ENCODE measurements around the gene TCF12.

TCF12 gene

GRCh38 chr15:57134071-57134605 lies 215.7 kb downstream of the TCF12 start:
- TF ChIP-seq GABPA (IDR thresholded peaks at IDR 0.05; ENCODE audit: low read depth) (no peak), SPI1 (IDR thresholded peaks at IDR 0.05; ENCODE audit: borderline replicate concordance, low read depth) (no peak), POLR2AphosphoS5 (IDR thresholded peaks at IDR 0.05; ENCODE audit: low read depth) (no peak)
- TF ChIP-seq, protein P1, sequence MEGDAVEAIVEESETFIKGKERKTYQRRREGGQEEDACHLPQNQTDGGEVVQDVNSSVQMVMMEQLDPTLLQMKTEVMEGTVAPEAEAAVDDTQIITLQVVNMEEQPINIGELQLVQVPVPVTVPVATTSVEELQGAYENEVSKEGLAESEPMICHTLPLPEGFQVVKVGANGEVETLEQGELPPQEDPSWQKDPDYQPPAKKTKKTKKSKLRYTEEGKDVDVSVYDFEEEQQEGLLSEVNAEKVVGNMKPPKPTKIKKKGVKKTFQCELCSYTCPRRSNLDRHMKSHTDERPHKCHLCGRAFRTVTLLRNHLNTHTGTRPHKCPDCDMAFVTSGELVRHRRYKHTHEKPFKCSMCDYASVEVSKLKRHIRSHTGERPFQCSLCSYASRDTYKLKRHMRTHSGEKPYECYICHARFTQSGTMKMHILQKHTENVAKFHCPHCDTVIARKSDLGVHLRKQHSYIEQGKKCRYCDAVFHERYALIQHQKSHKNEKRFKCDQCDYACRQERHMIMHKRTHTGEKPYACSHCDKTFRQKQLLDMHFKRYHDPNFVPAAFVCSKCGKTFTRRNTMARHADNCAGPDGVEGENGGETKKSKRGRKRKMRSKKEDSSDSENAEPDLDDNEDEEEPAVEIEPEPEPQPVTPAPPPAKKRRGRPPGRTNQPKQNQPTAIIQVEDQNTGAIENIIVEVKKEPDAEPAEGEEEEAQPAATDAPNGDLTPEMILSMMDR (IDR thresholded peaks at IDR 0.05; ENCODE audit: insufficient read depth, low read length), result no peak
- TF ChIP-seq, protein P2, sequence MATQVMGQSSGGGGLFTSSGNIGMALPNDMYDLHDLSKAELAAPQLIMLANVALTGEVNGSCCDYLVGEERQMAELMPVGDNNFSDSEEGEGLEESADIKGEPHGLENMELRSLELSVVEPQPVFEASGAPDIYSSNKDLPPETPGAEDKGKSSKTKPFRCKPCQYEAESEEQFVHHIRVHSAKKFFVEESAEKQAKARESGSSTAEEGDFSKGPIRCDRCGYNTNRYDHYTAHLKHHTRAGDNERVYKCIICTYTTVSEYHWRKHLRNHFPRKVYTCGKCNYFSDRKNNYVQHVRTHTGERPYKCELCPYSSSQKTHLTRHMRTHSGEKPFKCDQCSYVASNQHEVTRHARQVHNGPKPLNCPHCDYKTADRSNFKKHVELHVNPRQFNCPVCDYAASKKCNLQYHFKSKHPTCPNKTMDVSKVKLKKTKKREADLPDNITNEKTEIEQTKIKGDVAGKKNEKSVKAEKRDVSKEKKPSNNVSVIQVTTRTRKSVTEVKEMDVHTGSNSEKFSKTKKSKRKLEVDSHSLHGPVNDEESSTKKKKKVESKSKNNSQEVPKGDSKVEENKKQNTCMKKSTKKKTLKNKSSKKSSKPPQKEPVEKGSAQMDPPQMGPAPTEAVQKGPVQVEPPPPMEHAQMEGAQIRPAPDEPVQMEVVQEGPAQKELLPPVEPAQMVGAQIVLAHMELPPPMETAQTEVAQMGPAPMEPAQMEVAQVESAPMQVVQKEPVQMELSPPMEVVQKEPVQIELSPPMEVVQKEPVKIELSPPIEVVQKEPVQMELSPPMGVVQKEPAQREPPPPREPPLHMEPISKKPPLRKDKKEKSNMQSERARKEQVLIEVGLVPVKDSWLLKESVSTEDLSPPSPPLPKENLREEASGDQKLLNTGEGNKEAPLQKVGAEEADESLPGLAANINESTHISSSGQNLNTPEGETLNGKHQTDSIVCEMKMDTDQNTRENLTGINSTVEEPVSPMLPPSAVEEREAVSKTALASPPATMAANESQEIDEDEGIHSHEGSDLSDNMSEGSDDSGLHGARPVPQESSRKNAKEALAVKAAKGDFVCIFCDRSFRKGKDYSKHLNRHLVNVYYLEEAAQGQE (IDR thresholded peaks at IDR 0.05; ENCODE audit: insufficient replicate concordance, low read depth), result no peak
- Histone ChIP-seq H3K27ac (replicated peaks) (no peak overlapping the region), H3K27me3 (ENCODE audit: insufficient read depth, poor library complexity, severe bottlenecking) (no peaks in the 10 kb centered on the region), H3K4me3 (replicated peaks; ENCODE audit: insufficient read depth, low read length) (no peak overlapping the region)
- DNase-seq (ENCODE audit: low read depth in 1 of 2, low spot score in 1 of 2), result no peak

DNA sequence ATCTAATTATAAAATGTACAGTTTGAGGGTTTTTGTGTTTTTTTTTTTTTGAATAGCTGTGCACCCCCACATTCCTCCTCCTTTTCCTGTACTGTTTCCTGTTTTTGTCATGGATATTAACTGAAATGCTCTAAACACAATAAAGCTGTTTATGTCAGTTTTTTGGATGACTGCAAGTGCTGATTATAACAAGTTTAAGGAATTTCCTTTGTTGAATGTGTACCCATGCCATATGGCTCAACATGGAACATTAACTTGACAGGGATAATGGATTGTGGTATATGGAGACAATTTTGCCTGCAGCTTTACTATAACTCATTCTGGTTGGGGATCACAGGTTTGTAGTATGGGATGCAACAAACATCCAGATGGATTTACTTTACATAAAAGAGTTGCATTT lies 216.4 kb downstream of the TCF12 start:
- Histone ChIP-seq H3K27ac (replicated peaks) (no peak overlapping the region), H3K4me3 (replicated peaks; ENCODE audit: insufficient read depth, low read length) (no peak overlapping the region), H3K27me3 (ENCODE audit: insufficient read depth, poor library complexity, severe bottlenecking) (no peaks in the 10 kb centered on the region)
- DNase-seq (ENCODE audit: low read depth in 1 of 2, low spot score in 1 of 2), result no peak
- no peak for TF ChIP-seq SPI1 (IDR thresholded peaks at IDR 0.05; ENCODE audit: borderline replicate concordance, low read depth)

DNA sequence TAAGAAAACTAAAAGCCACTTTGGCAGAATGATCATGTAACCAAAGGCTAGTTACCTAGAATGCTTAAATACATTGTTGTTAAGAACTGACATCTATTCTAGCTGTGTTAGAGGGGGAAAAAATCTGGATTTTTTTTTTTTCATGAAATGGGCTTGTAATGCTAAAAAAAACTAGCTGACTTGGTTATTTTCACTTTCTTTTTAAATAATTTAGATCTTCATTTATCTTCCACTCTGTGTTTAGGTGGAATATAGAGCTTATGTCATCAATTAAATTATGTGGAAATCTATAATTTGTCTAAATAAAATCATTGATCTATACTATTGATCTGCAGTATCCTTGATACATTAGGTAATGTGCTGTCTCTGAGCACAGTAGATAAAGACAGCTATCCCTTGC lies 217.4 kb downstream of the TCF12 start:
- TF ChIP-seq POLR2AphosphoS5 (IDR thresholded peaks at IDR 0.05; ENCODE audit: low read depth) (no peak), SPI1 (IDR thresholded peaks at IDR 0.05; ENCODE audit: borderline replicate concordance, low read depth) (no peak), GABPA (IDR thresholded peaks at IDR 0.05; ENCODE audit: low read depth) (no peak)
- TF ChIP-seq, protein P1 (IDR thresholded peaks at IDR 0.05; ENCODE audit: insufficient read depth, low read length), result no peak
- TF ChIP-seq, protein P2 (IDR thresholded peaks at IDR 0.05; ENCODE audit: insufficient replicate concordance, low read depth), result no peak
- Histone ChIP-seq H3K27me3 (ENCODE audit: insufficient read depth, poor library complexity, severe bottlenecking) (no peaks in the 10 kb centered on the region), H3K27ac (replicated peaks) (no peak overlapping the region), H3K4me3 (replicated peaks; ENCODE audit: insufficient read depth, low read length) (no peak overlapping the region)
- no peak for DNase-seq (ENCODE audit: low read depth in 1 of 2, low spot score in 1 of 2)

GRCh38 chr15:57138349-57138788 lies 219.9 kb downstream of the TCF12 start:
- no peak overlapping the region for H3K27ac ChIP-seq (replicated peaks)
- no peak overlapping the region for H3K4me3 ChIP-seq (replicated peaks; ENCODE audit: insufficient read depth, low read length)
- no peaks in the 10 kb centered on the region for H3K27me3 ChIP-seq (ENCODE audit: insufficient read depth, poor library complexity, severe bottlenecking)
- peak in 1 of 2 experiments; percentile 18 for DNase-seq (ENCODE audit: low read depth in 1 of 2, low spot score in 1 of 2)
- TF ChIP-seq GABPA (IDR thresholded peaks at IDR 0.05; ENCODE audit: low read depth) (no peak), POLR2AphosphoS5 (IDR thresholded peaks at IDR 0.05; ENCODE audit: low read depth) (no peak)
- TF ChIP-seq, protein P1 (IDR thresholded peaks at IDR 0.05; ENCODE audit: insufficient read depth, low read length), result peak; percentile 36

All from HL-60 (cell line).